ENCODE results near the gene FBXO15. TPM values are rescaled to one million over a fixed set of nuclear protein-coding genes. Genes with fewer than 3 reads are reported as not detected.

FBXO15 gene
- total RNA-seq, 1 donor from 2014 or later = 0.76 TPM

DNA sequence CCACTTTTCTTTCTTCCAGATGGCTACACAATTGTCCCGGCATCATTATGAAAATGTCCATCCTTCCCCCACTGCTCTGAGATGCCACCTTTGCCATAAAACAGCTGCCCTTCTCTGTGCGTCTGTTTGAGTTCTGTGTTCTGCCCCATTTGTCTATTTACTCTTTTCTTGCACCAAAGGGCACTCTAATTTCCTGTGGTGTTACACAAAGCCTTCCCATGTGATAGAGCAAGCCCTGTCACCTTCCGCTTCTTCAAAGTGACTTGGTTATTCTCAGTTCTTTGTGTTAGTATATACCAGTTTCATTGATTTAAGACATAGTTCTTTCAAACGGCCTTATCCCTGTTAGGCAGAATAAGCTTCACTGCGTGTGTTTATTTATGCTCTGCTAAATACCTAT is 84.1 kb downstream of the FBXO15 start:
- Mint-ChIP-seq H3K4me1 (ENCODE audit: low read depth, unreplicated experiment) (no peaks in the 10 kb centered on the region), H3K27ac (ENCODE audit: unreplicated experiment) (no peak overlapping the region), H3K4me3 (ENCODE audit: unreplicated experiment) (no peak overlapping the region), H3K9me3 (ENCODE audit: unreplicated experiment) (no peaks in the 10 kb centered on the region), H3K36me3 (ENCODE audit: unreplicated experiment) (no peaks in the 10 kb centered on the region), H3K27me3 (ENCODE audit: unreplicated experiment) (no peaks in the 10 kb centered on the region)
- TF ChIP-seq, protein P1, sequence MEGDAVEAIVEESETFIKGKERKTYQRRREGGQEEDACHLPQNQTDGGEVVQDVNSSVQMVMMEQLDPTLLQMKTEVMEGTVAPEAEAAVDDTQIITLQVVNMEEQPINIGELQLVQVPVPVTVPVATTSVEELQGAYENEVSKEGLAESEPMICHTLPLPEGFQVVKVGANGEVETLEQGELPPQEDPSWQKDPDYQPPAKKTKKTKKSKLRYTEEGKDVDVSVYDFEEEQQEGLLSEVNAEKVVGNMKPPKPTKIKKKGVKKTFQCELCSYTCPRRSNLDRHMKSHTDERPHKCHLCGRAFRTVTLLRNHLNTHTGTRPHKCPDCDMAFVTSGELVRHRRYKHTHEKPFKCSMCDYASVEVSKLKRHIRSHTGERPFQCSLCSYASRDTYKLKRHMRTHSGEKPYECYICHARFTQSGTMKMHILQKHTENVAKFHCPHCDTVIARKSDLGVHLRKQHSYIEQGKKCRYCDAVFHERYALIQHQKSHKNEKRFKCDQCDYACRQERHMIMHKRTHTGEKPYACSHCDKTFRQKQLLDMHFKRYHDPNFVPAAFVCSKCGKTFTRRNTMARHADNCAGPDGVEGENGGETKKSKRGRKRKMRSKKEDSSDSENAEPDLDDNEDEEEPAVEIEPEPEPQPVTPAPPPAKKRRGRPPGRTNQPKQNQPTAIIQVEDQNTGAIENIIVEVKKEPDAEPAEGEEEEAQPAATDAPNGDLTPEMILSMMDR (IDR thresholded peaks at IDR 0.05; ENCODE audit: partially characterized antibody, unreplicated experiment) = no peak
- DNase-seq = no peak

DNA sequence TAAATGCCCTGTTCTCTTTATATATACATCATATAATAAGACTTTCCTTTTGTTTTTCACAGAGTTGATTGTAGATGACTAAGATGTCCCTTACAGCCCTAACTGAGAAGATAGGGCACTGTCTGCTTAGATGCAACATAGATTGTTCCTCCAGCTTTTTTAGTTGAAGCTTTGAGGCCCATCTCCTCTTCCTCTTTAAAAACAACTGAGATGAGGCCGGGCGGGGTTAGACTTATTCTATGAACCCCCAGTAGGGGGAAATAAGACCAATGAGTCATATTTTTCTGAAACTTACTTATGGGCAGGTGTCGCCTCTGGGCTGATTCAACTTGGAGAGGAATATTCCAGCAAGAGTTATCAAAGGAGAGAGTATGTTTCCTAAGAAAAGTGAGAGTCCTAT is 84.6 kb downstream of the FBXO15 start:
- TF ChIP-seq, protein P1 (IDR thresholded peaks at IDR 0.05; ENCODE audit: partially characterized antibody, unreplicated experiment) = peak; percentile 18
- no peaks in the 10 kb centered on the region for H3K27me3 Mint-ChIP-seq (ENCODE audit: unreplicated experiment)

DNA sequence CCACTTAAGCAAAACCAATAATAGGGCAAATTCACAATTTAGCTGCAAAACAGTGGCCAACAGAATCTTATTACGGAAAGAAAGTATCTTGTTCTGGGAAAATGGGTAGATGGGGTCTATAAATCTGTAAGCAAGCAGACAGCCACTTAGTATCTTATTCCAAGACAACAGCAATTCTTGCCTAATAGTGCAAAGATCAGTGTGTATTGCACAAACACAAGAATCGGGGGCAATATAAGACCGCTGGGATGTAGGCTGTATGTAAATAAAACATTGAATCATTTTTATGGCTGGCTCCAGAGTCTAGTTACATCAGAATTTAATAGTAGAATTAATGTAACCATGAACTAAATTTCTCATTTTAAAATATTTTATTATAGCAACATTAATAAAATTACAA is 85.6 kb downstream of the FBXO15 start:
- no peaks in the 10 kb centered on the region for H3K9me3 Mint-ChIP-seq (ENCODE audit: unreplicated experiment)
- no peak overlapping the region for H3K4me3 Mint-ChIP-seq (ENCODE audit: unreplicated experiment)
- no peaks in the 10 kb centered on the region for H3K4me1 Mint-ChIP-seq (ENCODE audit: low read depth, unreplicated experiment)
- no peaks in the 10 kb centered on the region for H3K36me3 Mint-ChIP-seq (ENCODE audit: unreplicated experiment)
- no peak overlapping the region for H3K27ac Mint-ChIP-seq (ENCODE audit: unreplicated experiment)
- TF ChIP-seq, protein P1 (IDR thresholded peaks at IDR 0.05; ENCODE audit: partially characterized antibody, unreplicated experiment) = no peak
- no peak for DNase-seq
- peaks cover 3% of the 10 kb centered on the region for H3K27me3 Mint-ChIP-seq (ENCODE audit: unreplicated experiment)

More for the DNA sequence above, 84.6 kb downstream of the FBXO15 start:
- Mint-ChIP-seq H3K4me3 (ENCODE audit: unreplicated experiment) (no peak overlapping the region), H3K4me1 (ENCODE audit: low read depth, unreplicated experiment) (no peaks in the 10 kb centered on the region), H3K27ac (ENCODE audit: unreplicated experiment) (no peak overlapping the region), H3K36me3 (ENCODE audit: unreplicated experiment) (no peaks in the 10 kb centered on the region), H3K9me3 (ENCODE audit: unreplicated experiment) (no peaks in the 10 kb centered on the region)
- DNase-seq = no peak

DNA sequence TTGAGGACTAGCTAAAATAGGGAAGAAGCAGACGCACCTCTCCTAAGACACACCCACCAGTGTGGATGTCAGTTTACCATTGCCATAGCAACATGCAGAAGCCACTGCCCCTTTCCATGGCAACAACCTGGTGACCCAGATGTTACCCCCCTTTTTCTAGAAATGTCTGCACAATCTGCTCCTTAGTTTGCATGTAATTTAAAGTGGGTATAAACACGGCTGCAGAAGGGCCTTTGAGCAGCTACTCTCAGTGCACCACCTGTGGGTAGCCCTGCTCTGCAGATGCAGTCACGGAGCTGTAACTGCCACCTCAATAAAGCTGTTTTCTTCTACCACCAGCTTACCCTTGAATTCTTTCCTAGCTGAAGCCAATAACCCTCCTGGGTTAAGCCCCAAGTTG is 87.1 kb downstream of the FBXO15 start:
- TF ChIP-seq, protein P1 (IDR thresholded peaks at IDR 0.05; ENCODE audit: partially characterized antibody, unreplicated experiment) = no peak
- DNase-seq = no peak

DNA sequence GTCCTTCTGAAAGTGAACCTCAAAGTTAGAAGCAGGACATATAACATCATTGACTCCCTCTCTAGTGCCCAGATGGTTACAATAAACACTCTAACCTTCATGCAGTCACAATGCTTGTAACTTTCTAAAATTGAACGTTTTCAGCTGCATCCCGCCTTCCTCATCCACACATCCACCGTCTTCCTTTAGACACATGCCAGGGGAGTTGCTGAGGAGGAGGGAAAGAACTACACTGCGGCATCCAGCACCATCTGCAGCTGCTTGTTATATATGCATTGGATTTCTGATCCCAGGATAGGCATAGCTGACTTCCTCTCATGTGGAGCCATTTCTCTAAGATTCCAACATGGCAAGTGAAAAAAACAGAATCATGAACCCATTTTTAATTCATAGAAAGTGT is 96.8 kb downstream of the FBXO15 start:
- Mint-ChIP-seq H3K4me3 (ENCODE audit: unreplicated experiment) (no peak overlapping the region), H3K4me1 (ENCODE audit: low read depth, unreplicated experiment) (no peaks in the 10 kb centered on the region), H3K27me3 (ENCODE audit: unreplicated experiment) (no peaks in the 10 kb centered on the region), H3K9me3 (ENCODE audit: unreplicated experiment) (no peaks in the 10 kb centered on the region), H3K36me3 (ENCODE audit: unreplicated experiment) (peaks cover 4% of the 10 kb centered on the region), H3K27ac (ENCODE audit: unreplicated experiment) (no peak overlapping the region)
- DNase-seq = no peak
- TF ChIP-seq, protein P1 (IDR thresholded peaks at IDR 0.05; ENCODE audit: partially characterized antibody, unreplicated experiment) = no peak

More for the DNA sequence above, 87.1 kb downstream of the FBXO15 start:
- Mint-ChIP-seq H3K27me3 (ENCODE audit: unreplicated experiment) (peaks cover 3% of the 10 kb centered on the region), H3K4me3 (ENCODE audit: unreplicated experiment) (no peak overlapping the region), H3K27ac (ENCODE audit: unreplicated experiment) (no peak overlapping the region), H3K9me3 (ENCODE audit: unreplicated experiment) (no peaks in the 10 kb centered on the region), H3K4me1 (ENCODE audit: low read depth, unreplicated experiment) (no peaks in the 10 kb centered on the region), H3K36me3 (ENCODE audit: unreplicated experiment) (no peaks in the 10 kb centered on the region)

All from glutamatergic neuron (in vitro differentiated cells).